ENCODE results near the gene ZFP57.
A peak's percentile ranks its signal among the peaks of the same experiment; 100 is the strongest.

Gene ZFP57

DNA sequence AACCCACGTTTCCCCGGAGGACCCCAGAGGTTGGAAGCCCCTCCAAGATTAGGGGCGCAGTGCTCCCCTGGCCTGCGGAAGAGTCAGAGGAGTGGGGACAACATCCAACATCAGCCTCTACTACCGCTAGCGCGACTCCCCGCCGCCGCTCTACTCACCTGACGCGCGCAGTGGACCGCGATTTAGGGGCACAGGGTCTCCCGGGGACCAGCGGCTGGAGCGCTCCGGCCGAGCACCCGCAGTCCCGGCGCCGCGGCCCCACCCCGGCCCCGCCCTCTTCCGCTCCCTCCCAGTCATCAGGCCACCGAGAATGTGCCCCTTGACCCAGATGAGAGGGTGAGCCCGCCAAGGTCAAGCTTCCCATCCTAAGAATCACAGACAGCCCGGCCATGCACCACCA lies at the start of gene ZFP57:
Gene ZFP57, minus strand, starts transcription at position 249 of the 400 bp plus-strand sequence. CDS start 4,149 bp downstream, outside the sequence.
- no peak for DNase-seq

DNA sequence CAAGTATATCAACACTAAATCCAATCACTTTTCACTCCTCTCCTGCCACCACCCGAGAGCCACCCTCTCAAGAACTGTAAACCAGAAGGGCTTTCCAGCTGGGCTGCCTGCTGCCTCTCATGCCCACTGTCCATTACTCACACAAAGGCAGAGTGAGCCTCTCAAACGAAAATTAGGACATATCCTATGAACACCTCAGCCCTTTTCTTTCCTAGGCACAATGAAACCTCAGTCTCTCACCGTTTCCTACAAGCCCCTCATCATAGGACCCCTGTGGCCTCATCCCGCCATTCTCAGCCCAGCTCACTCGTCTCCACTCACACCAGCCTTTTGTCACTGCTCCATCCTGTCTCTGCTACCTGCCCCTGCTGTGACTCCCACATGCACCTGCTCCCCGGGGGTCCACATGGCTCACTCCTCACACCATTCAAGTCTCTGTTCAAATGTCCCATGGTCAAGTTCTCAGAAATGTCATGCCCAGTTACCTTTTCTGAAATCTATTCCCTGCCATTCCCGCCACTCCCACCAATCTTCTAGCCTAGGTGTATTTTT lies 49.7 kb upstream of the ZFP57 start:
- DNase-seq = no peak

DNA sequence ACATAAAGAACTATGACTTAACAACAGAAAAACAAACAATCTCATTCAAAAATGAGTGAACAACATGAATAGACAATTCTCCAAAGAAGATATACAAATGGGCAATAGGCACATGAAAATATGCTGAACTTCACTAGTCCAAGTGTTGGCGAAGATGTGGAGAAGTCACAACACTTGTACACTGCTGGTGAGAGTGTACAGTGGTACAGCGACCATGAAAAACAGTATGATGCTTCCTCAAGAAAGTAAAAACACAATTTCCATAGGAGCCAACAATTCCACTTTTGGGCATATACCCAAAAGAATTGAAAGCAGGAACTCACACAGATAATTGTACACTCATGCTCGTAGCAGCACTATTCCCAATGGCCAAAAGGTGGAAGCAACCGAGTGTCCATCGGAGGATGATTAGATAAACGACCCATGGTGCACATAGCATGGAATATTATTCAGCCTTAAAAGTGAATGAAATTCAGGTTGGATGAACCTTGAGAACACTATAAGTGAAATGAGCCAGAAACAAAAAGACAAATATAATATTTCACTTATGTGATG lies 48.9 kb upstream of the ZFP57 start:
- no peak for DNase-seq

GRCh38 chr6:29728875-29729270 lies 47.9 kb upstream of the ZFP57 start:
- no peak for DNase-seq

- DNase-seq = no peak
Measured at GRCh38 chr6:29728173-29728874, 47.4 kb upstream of the ZFP57 start.

DNA sequence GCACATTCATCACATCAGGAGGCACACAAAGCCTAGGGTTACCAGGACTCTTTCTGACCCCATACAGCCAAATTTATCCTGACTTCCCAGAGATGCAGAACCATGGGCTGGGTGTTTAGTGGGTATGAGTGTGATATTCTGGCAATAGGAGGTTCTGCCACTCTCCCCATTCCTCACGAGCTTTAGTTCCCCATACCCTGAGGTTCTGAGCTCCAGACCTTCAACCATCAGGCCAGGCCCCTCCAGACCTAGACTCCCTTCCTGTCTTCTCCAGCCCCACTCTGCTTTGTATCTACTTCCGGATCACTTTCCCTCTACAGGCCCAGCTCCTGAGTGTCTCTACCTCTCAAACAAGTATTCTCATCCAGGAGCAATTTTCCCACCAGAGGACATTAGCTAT lies 46.7 kb upstream of the ZFP57 start:
- DNase-seq = no peak

- DNase-seq = no peak
Measured at GRCh38 chr6:29726571-29727194, 45.7 kb upstream of the ZFP57 start.

GRCh38 chr6:29726001-29726400 lies 45.0 kb upstream of the ZFP57 start:
- no peak for DNase-seq

GRCh38 chr6:29724937-29725869 lies 44.3 kb upstream of the ZFP57 start:
- no peak for DNase-seq

GRCh38 chr6:29723666-29724588 lies 43.0 kb upstream of the ZFP57 start:
- no peak for DNase-seq

- peak; percentile 86 to 89 for DNase-seq
Measured at GRCh38 chr6:29723262-29723665, 42.3 kb upstream of the ZFP57 start, which contains the start of gene HLA-F. Gene HLA-F, plus strand, starts transcription at chr6:29723434. Its CDS starts 30 bp downstream, at chr6:29723464.

- no peak for DNase-seq
Measured at GRCh38 chr6:29720863-29721262, 39.9 kb upstream of the ZFP57 start.

- DNase-seq = no peak
Measured at GRCh38 chr6:29710281-29710941, 29.5 kb upstream of the ZFP57 start.

DNA sequence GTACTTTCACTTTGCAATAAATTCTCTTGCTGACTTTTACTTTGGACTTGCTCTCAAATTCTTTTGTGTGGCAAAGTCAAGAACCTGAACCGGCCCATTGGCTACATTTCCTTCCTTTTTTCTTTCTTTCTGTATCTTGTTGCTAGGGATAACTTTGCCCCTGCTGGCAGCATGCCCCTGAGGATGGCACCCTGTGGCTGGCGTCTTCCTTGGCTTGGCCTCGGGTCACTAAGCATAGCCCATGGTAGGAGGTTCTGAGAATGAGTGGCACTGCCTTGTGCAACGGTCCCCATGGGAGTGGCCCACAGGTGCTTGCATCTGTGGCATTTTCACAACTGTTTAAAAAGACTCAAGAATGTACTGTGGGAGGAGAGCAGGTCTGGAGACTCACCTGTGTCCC lies 28.2 kb upstream of the ZFP57 start:
- no peak for DNase-seq

DNA sequence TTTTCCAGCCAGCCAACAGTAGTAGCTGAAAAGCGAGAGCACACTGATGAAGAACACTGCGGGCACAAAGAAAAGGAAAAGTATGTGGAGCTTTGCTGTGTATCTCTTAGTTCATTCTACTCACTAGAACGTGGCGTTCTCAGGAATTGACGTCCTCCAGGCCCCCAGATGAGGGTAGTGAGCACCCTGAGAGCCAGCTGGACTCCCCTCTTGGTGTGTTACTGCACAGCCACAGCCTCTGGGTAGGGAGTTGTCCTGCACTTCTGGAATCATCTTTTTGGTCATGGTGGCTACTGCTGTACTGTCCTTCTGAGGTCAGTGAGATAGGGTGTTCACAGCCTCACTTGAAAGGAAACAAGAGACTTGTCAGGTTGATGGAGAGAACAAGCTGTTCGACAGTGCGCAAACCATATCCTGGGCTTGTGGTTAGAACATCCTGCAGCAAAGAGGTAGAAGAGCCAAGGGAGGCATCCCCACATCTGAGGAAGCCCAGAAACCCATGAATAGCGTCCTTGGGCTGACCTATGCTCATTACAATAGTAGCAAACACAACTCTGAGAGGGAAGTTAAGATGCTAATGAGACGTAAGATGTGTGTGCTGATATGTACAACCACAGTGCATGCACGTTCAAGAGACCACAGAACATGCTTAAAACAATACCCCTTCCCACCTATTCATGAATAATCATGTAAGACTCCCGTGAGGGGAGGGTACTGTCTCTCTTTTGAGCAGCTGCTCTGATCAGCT lies 27.7 kb upstream of the ZFP57 start:
- DNase-seq = no peak

DNA sequence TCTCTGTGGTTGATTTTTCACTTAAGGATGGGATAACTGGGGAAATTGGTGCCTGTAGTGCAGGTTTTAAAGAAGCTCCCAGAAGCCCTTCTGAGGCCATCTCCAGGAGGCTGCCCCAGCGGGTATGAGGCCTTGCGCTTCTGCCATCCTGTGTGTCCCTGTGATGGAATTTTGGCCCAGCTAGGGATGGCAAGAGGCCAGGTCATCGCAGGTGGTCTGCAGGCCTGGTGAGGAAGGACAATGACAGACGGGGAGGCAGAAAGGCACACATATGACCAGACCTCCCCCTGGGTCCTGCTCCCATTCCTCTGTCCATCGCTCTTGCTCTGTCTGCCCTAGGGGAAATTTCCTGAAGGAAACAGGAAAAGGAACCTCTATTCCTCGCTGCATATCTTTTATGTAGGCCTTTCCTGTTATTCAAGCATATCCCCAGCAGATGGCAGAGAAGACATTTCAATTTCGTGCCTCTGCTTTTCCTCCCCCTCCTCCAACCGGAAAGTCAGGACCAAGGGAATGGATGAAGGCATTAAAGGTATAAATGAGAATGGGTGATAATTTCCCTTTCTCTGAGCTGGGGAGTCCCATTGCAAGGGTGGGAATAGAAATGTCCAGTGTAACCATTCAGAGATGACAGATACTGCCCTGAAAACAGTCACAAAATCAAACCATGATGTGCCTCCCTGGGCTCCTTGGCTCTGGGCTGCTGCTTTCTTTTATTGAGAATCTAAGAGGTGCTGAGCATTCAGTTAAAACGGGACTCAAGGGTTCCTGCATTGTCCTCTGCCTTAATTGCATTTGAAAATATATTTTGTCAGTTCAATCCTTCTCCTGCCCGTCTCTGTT lies 24.7 kb upstream of the ZFP57 start:
- peak; percentile 32 to 40 for DNase-seq

GRCh38 chr6:29702519-29703103 lies 21.7 kb upstream of the ZFP57 start:
- peak; percentile 23 to 54 for DNase-seq

DNA sequence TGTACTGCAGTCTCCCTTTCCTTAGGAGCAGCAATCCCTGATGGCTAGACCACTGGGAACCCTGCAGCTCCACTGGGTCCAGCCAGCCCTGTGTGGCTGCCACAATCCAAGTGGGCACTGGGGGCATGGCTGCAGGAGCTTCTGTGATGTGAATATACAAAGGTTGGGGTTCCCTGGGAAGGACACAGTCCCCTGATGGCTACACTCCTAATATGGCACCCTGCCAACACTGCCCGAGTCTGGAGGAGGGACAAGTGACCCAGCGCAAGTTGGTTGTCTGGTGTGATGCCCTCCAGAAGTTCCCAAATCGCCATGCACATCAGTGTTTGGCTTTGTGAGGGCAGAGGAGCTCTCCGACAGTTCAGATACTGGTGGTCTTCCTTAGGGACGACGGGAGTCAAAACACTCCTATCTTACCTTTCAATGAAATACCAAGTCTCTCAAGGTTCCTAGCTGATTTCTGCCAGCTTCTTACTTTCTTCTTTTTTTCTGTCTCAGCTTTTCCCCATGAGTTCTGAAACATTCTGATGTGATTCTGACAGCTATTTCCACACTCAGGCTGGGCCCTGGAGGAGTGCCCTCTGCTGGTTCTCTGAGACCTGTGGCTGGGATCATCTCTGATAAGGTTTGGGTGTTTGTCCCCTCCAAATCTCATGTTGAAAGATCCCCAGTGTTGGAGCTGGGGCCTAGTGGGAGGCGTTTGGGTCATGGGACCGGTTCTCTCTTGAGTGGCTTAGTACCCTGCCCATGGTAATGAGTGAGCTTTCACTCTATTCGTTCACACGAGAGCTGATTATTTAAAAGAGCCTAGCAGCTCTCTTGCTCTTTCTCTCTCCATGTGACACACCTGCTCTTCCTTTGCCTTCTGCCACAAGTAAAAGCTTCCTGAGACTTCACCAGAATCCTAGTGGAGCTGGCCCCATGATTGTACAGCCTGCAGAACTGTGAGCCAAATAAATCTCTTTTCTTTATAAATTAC lies 15.5 kb upstream of the ZFP57 start:
- peak in 1 of 2 experiments; percentile 32 for DNase-seq

Measured in AML-193 (cell line).